ENCODE measurements around the gene GTPBP4.

GTPBP4 gene

GRCh38 chr10:1044964-1045363, 56.7 kb downstream of the GTPBP4 start:
- TF ChIP-seq POLR2AphosphoS5 (IDR thresholded peaks at IDR 0.05; ENCODE audit: low read depth, low read length) (no peak), TAF1 (IDR thresholded peaks at IDR 0.05; ENCODE audit: low read depth, low read length) (no peak), PAX5 (IDR thresholded peaks at IDR 0.05; ENCODE audit: insufficient read depth, low read length, severe bottlenecking) (no peak)
- FAIRE-seq (no peak), DNase-seq (ENCODE audit: insufficient read length, low spot score) (no peak)

- DNase-seq (ENCODE audit: insufficient read length, low spot score) (no peak), FAIRE-seq (no peak)
- no peak for TF ChIP-seq POLR2AphosphoS5 (IDR thresholded peaks at IDR 0.05; ENCODE audit: low read depth, low read length)
- TF ChIP-seq TAF1 (IDR thresholded peaks at IDR 0.05; ENCODE audit: low read depth, low read length) = no peak
- TF ChIP-seq POU2F2 (IDR thresholded peaks at IDR 0.05; ENCODE audit: low read depth, low read length) = no peak
- TF ChIP-seq POLR2A (IDR thresholded peaks at IDR 0.05; ENCODE audit: low read depth, low read length) = no peak
- no peak for TF ChIP-seq SPI1 (IDR thresholded peaks at IDR 0.05; ENCODE audit: low read depth, low read length)
- no peak for TF ChIP-seq PAX5 (IDR thresholded peaks at IDR 0.05; ENCODE audit: insufficient read depth, low read length, severe bottlenecking)
These were observed 57.2 kb downstream of the GTPBP4 start for GRCh38 chr10:1045415-1045814.

GRCh38 chr10:1047937-1048336, 59.7 kb downstream of the GTPBP4 start:
- TF ChIP-seq PAX5 (IDR thresholded peaks at IDR 0.05; ENCODE audit: insufficient read depth, low read length, severe bottlenecking) = no peak
- FAIRE-seq (no peak), DNase-seq (ENCODE audit: insufficient read length, low spot score) (no peak)

- FAIRE-seq (peak; percentile 28), DNase-seq (ENCODE audit: insufficient read length, low spot score) (no peak)
- TF ChIP-seq TAF1 (IDR thresholded peaks at IDR 0.05; ENCODE audit: low read depth, low read length) (no peak), SPI1 (IDR thresholded peaks at IDR 0.05; ENCODE audit: low read depth, low read length) (no peak), POU2F2 (IDR thresholded peaks at IDR 0.05; ENCODE audit: low read depth, low read length) (no peak)
These were observed 60.1 kb downstream of the GTPBP4 start for GRCh38 chr10:1048349-1048731.

GRCh38 chr10:1048732-1049424, 60.6 kb downstream of the GTPBP4 start, which contains the start of gene IDI1:
IDI1 (minus strand) TSS chr10:1049119; CDS start chr10:1049003, 116 bp downstream.
- FAIRE-seq = peak; percentile 97
- DNase-seq (ENCODE audit: insufficient read length, low spot score) = peak; percentile 82
- TF ChIP-seq POLR2A (IDR thresholded peaks at IDR 0.05; ENCODE audit: low read depth, low read length) (peak; percentile 90), TAF1 (IDR thresholded peaks at IDR 0.05; ENCODE audit: low read depth, low read length) (peak; percentile 81), SPI1 (IDR thresholded peaks at IDR 0.05; ENCODE audit: low read depth, low read length) (peak; percentile 43; the same call in 1 of the 2 replicates), POU2F2 (IDR thresholded peaks at IDR 0.05; ENCODE audit: low read depth, low read length) (peak; percentile 34; the same call in 1 of the 2 replicates), POLR2AphosphoS5 (IDR thresholded peaks at IDR 0.05; ENCODE audit: low read depth, low read length) (peak; percentile 85), PAX5 (IDR thresholded peaks at IDR 0.05; ENCODE audit: insufficient read depth, low read length, severe bottlenecking) (peak; percentile 85)

- DNase-seq (ENCODE audit: insufficient read length, low spot score) = no peak
- FAIRE-seq = no peak
- no peak for TF ChIP-seq POU2F2 (IDR thresholded peaks at IDR 0.05; ENCODE audit: low read depth, low read length)
- peak; percentile 43; the same call in 1 of the 2 replicates for TF ChIP-seq TAF1 (IDR thresholded peaks at IDR 0.05; ENCODE audit: low read depth, low read length)
- TF ChIP-seq SPI1 (IDR thresholded peaks at IDR 0.05; ENCODE audit: low read depth, low read length) = no peak
- no peak for TF ChIP-seq PAX5 (IDR thresholded peaks at IDR 0.05; ENCODE audit: insufficient read depth, low read length, severe bottlenecking)
These were observed 61.3 kb downstream of the GTPBP4 start for GRCh38 chr10:1049425-1049958.

GRCh38 chr10:1050145-1050544, 61.9 kb downstream of the GTPBP4 start:
- DNase-seq (ENCODE audit: insufficient read length, low spot score) (no peak), FAIRE-seq (no peak)
- TF ChIP-seq POLR2AphosphoS5 (IDR thresholded peaks at IDR 0.05; ENCODE audit: low read depth, low read length) (no peak), SPI1 (IDR thresholded peaks at IDR 0.05; ENCODE audit: low read depth, low read length) (no peak), TAF1 (IDR thresholded peaks at IDR 0.05; ENCODE audit: low read depth, low read length) (no peak), POLR2A (IDR thresholded peaks at IDR 0.05; ENCODE audit: low read depth, low read length) (no peak), POU2F2 (IDR thresholded peaks at IDR 0.05; ENCODE audit: low read depth, low read length) (no peak), PAX5 (IDR thresholded peaks at IDR 0.05; ENCODE audit: insufficient read depth, low read length, severe bottlenecking) (no peak)

GRCh38 chr10:1050554-1050953, 62.3 kb downstream of the GTPBP4 start:
- FAIRE-seq = peak; percentile 74
- no peak for DNase-seq (ENCODE audit: insufficient read length, low spot score)
- no peak for TF ChIP-seq SPI1 (IDR thresholded peaks at IDR 0.05; ENCODE audit: low read depth, low read length)
- no peak for TF ChIP-seq PAX5 (IDR thresholded peaks at IDR 0.05; ENCODE audit: insufficient read depth, low read length, severe bottlenecking)
- no peak for TF ChIP-seq POLR2A (IDR thresholded peaks at IDR 0.05; ENCODE audit: low read depth, low read length)
- TF ChIP-seq POU2F2 (IDR thresholded peaks at IDR 0.05; ENCODE audit: low read depth, low read length) = no peak
- TF ChIP-seq TAF1 (IDR thresholded peaks at IDR 0.05; ENCODE audit: low read depth, low read length) = no peak
- no peak for TF ChIP-seq POLR2AphosphoS5 (IDR thresholded peaks at IDR 0.05; ENCODE audit: low read depth, low read length)

GRCh38 chr10:1054684-1055083, 66.5 kb downstream of the GTPBP4 start:
- TF ChIP-seq POU2F2 (IDR thresholded peaks at IDR 0.05; ENCODE audit: low read depth, low read length) (no peak), SPI1 (IDR thresholded peaks at IDR 0.05; ENCODE audit: low read depth, low read length) (no peak), PAX5 (IDR thresholded peaks at IDR 0.05; ENCODE audit: insufficient read depth, low read length, severe bottlenecking) (no peak), TAF1 (IDR thresholded peaks at IDR 0.05; ENCODE audit: low read depth, low read length) (no peak), POLR2A (IDR thresholded peaks at IDR 0.05; ENCODE audit: low read depth, low read length) (no peak), POLR2AphosphoS5 (IDR thresholded peaks at IDR 0.05; ENCODE audit: low read depth, low read length) (no peak)
- FAIRE-seq = no peak
- no peak for DNase-seq (ENCODE audit: insufficient read length, low spot score)
